ENCODE data around the gene PKP4.
A peak's percentile ranks its signal among the peaks of the same experiment; 100 is the strongest.
"Not testable (repeated sequence)": the region's sequence is repeated elsewhere in the genome, so short reads cannot be mapped to it uniquely, and the experiment has no call there.

Gene PKP4

GRCh38 chr2:158413581-158413980 lies 43.2 kb upstream of the PKP4 start:
- ChIA-PET CTCF (interaction anchor here (1.0 to 1.4 kb wide), 2 partner anchors 11 to 23 kb away, joined by 3 to 4 read pairs; no protein-coding TSS in a partner anchor), POLR2A (no interaction called here)
- no peak for TF ChIP-seq CTCF (IDR thresholded peaks at IDR 0.05; ENCODE audit: control extremely low read depth, extremely low read depth, low read depth, missing control alignments)
- no peak for DNase-seq (ENCODE audit: extremely low spot score)

GRCh38 chr2:158414538-158414937 lies 42.2 kb upstream of the PKP4 start:
- DNase-seq (ENCODE audit: extremely low spot score), result no peak
- TF ChIP-seq CTCF (IDR thresholded peaks at IDR 0.05; ENCODE audit: control extremely low read depth, extremely low read depth, low read depth, missing control alignments), result no peak
- ChIA-PET POLR2A (no interaction called here), CTCF (interaction anchor here (1.4 kb wide), 1 partner anchor 24 kb away, joined by 4 read pairs; no protein-coding TSS in a partner anchor)

- no peak for DNase-seq (ENCODE audit: extremely low spot score)
- ChIA-PET POLR2A (no interaction called here), CTCF (no interaction called here)
- no peak for TF ChIP-seq CTCF (IDR thresholded peaks at IDR 0.05; ENCODE audit: control extremely low read depth, extremely low read depth, low read depth, missing control alignments)
Measured at GRCh38 chr2:158432117-158432516, 24.6 kb upstream of the PKP4 start.

GRCh38 chr2:158433716-158434115 lies 23.0 kb upstream of the PKP4 start:
- DNase-seq (ENCODE audit: extremely low spot score); POLR2A ChIA-PET: not testable (repeated sequence)
- CTCF ChIA-PET, result interaction anchor here (1.4 kb wide), 1 partner anchor 15 kb away, joined by 3 read pairs; no protein-coding TSS in a partner anchor

GRCh38 chr2:158439062-158439461 lies 17.7 kb upstream of the PKP4 start:
- CTCF ChIA-PET; POLR2A ChIA-PET; DNase-seq (ENCODE audit: extremely low spot score): not testable (repeated sequence)

GRCh38 chr2:158443606-158444005 lies 13.1 kb upstream of the PKP4 start:
- no peak for TF ChIP-seq CTCF (IDR thresholded peaks at IDR 0.05; ENCODE audit: control extremely low read depth, extremely low read depth, low read depth, missing control alignments)
- CTCF ChIA-PET, result no interaction called here
- no peak for DNase-seq (ENCODE audit: extremely low spot score)
- POLR2A ChIA-PET, result no interaction called here

- peak; percentile 5 for TF ChIP-seq CTCF (IDR thresholded peaks at IDR 0.05; ENCODE audit: control extremely low read depth, extremely low read depth, low read depth, missing control alignments)
- peak; percentile 63 for DNase-seq (ENCODE audit: extremely low spot score)
- ChIA-PET CTCF (interaction anchor here (0.7 to 2.6 kb wide), 11 partner anchors 11 to 297 kb away, joined by 3 to 11 read pairs (median 5); no protein-coding TSS in a partner anchor), POLR2A (interaction anchor here (0.6 kb wide), 1 partner anchor 455 kb away, joined by 3 read pairs; no protein-coding TSS in a partner anchor)
Measured at GRCh38 chr2:158457092-158457825, 507 bp downstream of the PKP4 start.
